ENCODE measurements around the gene ALDH3B2.
"Not testable (repeated sequence)": the region's sequence is repeated elsewhere in the genome, so short reads cannot be mapped to it uniquely, and the experiment has no call there.

ALDH3B2 gene

DNA sequence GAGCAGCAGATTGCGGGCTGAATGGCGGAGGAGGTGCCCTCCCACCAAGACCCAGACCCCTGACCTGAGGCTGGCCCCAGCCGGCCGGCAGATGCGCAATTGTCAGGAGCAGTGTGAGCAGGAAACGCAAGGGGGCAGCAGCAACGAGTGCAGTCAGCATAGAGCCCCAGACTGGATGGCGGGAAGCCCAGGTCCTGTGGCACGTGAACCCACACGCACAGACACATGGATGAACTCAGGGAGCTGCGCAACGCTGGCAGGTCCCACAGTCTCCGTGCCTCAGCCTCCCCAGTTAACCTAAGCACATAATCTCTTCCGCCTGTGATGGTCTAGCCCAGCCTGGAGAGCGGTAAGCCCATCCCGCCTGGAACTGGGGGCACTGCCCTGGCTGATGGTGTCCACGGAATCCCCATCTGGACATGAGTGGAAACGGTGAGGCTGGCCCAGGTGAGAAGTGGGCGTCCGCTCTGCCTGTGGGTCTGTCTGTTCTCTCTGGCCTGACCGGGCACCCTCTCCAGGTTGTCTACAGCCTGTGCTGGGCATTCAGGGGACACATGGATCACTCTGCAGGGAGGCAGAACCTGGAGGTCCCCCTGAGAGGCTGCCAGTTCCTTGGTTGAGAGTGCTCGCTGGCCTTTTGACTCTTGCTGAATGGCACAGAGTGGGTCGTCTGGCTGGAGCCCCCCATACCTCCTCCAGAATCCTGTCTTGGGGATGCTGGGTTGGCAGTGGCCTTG lies 34.2 kb downstream of the ALDH3B2 start:
- Histone ChIP-seq H3K27me3 (ENCODE audit: insufficient read depth, low read length, poor library complexity, severe bottlenecking) (no peaks in the 10 kb centered on the region), H4K20me1 (ENCODE audit: insufficient read depth, low read length, poor library complexity, severe bottlenecking) (no peaks in the 10 kb centered on the region), H3K9me3 (ENCODE audit: insufficient read depth, low read depth, low read length) (no peaks in the 10 kb centered on the region), H2AFZ (ENCODE audit: low read length) (no peak overlapping the region), H3F3A (ENCODE audit: low read depth) (0 out of 2 replicates have a peak, but pooled peaks cover 3% of the 10 kb centered on the region), H3K9me2 (replicated peaks; ENCODE audit: low read depth, low read length) (no peaks in the 10 kb centered on the region), H3K4me1 (ENCODE audit: insufficient read depth, low read length, poor library complexity, severe bottlenecking) (peaks cover 9% of the 10 kb centered on the region), H3K4me3 (ENCODE audit: low read length, poor library complexity, severe bottlenecking) (no peak overlapping the region), H3K79me2 (ENCODE audit: insufficient read depth, low read length) (no peaks in the 10 kb centered on the region), H3K36me3 (ENCODE audit: insufficient read depth, low read length) (no peaks in the 10 kb centered on the region), H3K4me2 (ENCODE audit: low read depth, low read length, poor library complexity, severe bottlenecking) (no peak overlapping the region), H3K9ac (ENCODE audit: low read depth, low read length, poor library complexity, severe bottlenecking) (no peak overlapping the region)
- peak; percentile 39; the same call in 1 of the 2 replicates for TF ChIP-seq CTCF (conservative IDR thresholded peaks at IDR 0.05; ENCODE audit: low read length)
- no peak for TF ChIP-seq EZH2phosphoT487 (IDR thresholded peaks at IDR 0.05; ENCODE audit: borderline replicate concordance)

DNA sequence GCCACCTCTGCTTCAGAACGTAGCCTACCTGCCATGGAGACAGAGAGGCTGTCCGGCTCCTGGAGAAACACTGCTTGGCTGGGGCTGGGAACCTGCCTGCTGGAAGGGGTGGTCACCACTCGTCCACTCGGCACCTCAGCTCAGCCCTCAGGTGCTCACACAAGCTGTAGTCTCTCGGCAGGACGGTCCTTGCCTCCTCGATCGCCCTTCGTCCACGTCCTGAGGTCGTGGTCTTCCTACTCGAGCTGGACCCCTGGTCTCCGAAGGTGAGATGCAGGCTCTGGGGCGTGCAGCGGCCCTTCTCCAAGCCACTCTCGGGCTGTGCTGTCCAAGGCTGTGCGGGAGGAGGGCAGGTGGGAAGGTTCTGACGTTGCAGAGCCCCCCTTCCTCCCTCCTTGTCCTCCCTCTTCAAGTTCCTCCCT lies 35.0 kb downstream of the ALDH3B2 start, which contains the start of gene TBX10:
Gene TBX10 (minus strand): TSS at position 326 of the 422 bp plus-strand sequence. CDS start 291 bp downstream, at position 35.
- no peaks in the 10 kb centered on the region for H4K20me1 ChIP-seq (ENCODE audit: insufficient read depth, low read length, poor library complexity, severe bottlenecking)
- H2AFZ ChIP-seq (ENCODE audit: low read length) = no peak within 1 kb of the TSS
- no peaks in the 10 kb centered on the region for H3K9me2 ChIP-seq (replicated peaks; ENCODE audit: low read depth, low read length)
- 0 out of 2 replicates have a peak, but pooled peaks cover 3% of the 10 kb centered on the region for H3F3A ChIP-seq (ENCODE audit: low read depth)
- H3K27me3 ChIP-seq (ENCODE audit: insufficient read depth, low read length, poor library complexity, severe bottlenecking) = no peaks in the 10 kb centered on the region
- no peaks in the 10 kb centered on the region for H3K36me3 ChIP-seq (ENCODE audit: insufficient read depth, low read length)
- no peaks in the 10 kb centered on the region for H3K9me3 ChIP-seq (ENCODE audit: insufficient read depth, low read depth, low read length)
- no peaks in the 10 kb centered on the region for H3K79me2 ChIP-seq (ENCODE audit: insufficient read depth, low read length)
- H3K4me2 ChIP-seq (ENCODE audit: low read depth, low read length, poor library complexity, severe bottlenecking) = no peak within 1 kb of the TSS
- H3K4me1 ChIP-seq (ENCODE audit: insufficient read depth, low read length, poor library complexity, severe bottlenecking) = peaks cover 1% of the 10 kb centered on the region
- H3K4me3 ChIP-seq (ENCODE audit: low read length, poor library complexity, severe bottlenecking) = no peak within 1 kb of the TSS
- H3K9ac ChIP-seq (ENCODE audit: low read depth, low read length, poor library complexity, severe bottlenecking) = no peak within 1 kb of the TSS
- TF ChIP-seq EZH2phosphoT487 (IDR thresholded peaks at IDR 0.05; ENCODE audit: borderline replicate concordance) (no peak), CTCF (conservative IDR thresholded peaks at IDR 0.05; ENCODE audit: low read length) (no peak)

DNA sequence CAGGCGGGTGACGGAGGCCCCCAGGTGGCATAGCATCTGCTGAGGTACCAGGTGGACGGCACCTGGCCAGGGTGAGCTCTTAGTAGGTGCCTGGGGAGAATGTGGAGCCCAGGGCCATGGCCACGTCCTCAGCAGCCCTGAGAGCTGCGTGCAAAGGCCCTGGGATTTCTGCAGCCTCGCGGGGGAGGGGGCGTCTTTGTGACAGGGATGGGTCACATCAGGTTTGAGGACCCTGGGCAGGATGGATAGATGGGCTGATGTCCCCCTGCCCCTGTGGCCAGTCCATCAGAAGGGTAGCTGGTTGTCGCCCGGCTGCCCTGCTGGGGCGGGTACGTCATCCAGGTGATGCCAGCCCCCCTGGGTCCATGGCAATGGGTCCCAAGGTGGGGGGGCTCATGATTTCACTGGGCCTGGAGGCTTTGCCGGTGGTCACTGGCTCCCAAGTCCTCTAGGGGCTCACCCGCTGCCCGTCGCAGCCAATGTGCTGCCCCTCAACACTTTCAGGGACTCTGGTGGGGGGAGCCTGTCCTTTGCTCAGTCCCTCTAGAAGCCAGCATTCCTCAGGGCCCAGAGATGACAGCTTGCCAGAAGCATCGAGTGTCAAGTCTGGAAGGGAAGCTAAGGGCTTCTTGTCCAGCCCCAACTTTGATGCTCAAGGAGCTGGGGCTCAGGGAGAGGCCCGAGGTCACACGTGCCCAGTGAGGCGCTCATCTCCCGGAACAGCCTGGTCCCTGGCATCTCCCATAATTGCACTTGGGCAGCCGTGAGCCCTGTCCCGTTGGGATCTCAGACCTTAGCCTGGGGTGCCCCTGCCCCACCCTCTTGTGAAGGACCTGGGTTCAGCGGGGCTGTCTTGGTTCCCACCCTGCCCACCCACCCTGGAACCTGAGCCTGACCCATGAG lies 35.6 kb downstream of the ALDH3B2 start:
- Histone ChIP-seq H3K4me1 (ENCODE audit: insufficient read depth, low read length, poor library complexity, severe bottlenecking) (no peaks in the 10 kb centered on the region), H3K4me2 (ENCODE audit: low read depth, low read length, poor library complexity, severe bottlenecking) (no peak overlapping the region), H3F3A (ENCODE audit: low read depth) (0 out of 2 replicates have a peak, but pooled peaks cover 3% of the 10 kb centered on the region), H4K20me1 (ENCODE audit: insufficient read depth, low read length, poor library complexity, severe bottlenecking) (no peaks in the 10 kb centered on the region), H3K27me3 (ENCODE audit: insufficient read depth, low read length, poor library complexity, severe bottlenecking) (no peaks in the 10 kb centered on the region), H3K36me3 (ENCODE audit: insufficient read depth, low read length) (no peaks in the 10 kb centered on the region), H3K4me3 (ENCODE audit: low read length, poor library complexity, severe bottlenecking) (no peak overlapping the region), H3K79me2 (ENCODE audit: insufficient read depth, low read length) (no peaks in the 10 kb centered on the region), H3K9me2 (replicated peaks; ENCODE audit: low read depth, low read length) (no peaks in the 10 kb centered on the region), H3K9ac (ENCODE audit: low read depth, low read length, poor library complexity, severe bottlenecking) (no peak overlapping the region), H3K9me3 (ENCODE audit: insufficient read depth, low read depth, low read length) (no peaks in the 10 kb centered on the region), H2AFZ (ENCODE audit: low read length) (no peak overlapping the region)
- TF ChIP-seq EZH2phosphoT487 (IDR thresholded peaks at IDR 0.05; ENCODE audit: borderline replicate concordance) (no peak), CTCF (conservative IDR thresholded peaks at IDR 0.05; ENCODE audit: low read length) (no peak)

- H3K4me1 ChIP-seq (ENCODE audit: insufficient read depth, low read length, poor library complexity, severe bottlenecking); H3K9me2 ChIP-seq (replicated peaks; ENCODE audit: low read depth, low read length); H4K20me1 ChIP-seq (ENCODE audit: insufficient read depth, low read length, poor library complexity, severe bottlenecking); H3F3A ChIP-seq (ENCODE audit: low read depth); H2AFZ ChIP-seq (ENCODE audit: low read length); H3K9ac ChIP-seq (ENCODE audit: low read depth, low read length, poor library complexity, severe bottlenecking); H3K79me2 ChIP-seq (ENCODE audit: insufficient read depth, low read length); H3K9me3 ChIP-seq (ENCODE audit: insufficient read depth, low read depth, low read length); H3K27me3 ChIP-seq (ENCODE audit: insufficient read depth, low read length, poor library complexity, severe bottlenecking); H3K36me3 ChIP-seq (ENCODE audit: insufficient read depth, low read length); H3K4me3 ChIP-seq (ENCODE audit: low read length, poor library complexity, severe bottlenecking); H3K4me2 ChIP-seq (ENCODE audit: low read depth, low read length, poor library complexity, severe bottlenecking): not testable (repeated sequence)
Measured at GRCh38 chr11:67637441-67637840, 37.0 kb downstream of the ALDH3B2 start.
